IMR-90 (cell line): Measurements from ENCODE around the gene DPYSL5. TPM values are rescaled to one million over a fixed set of nuclear protein-coding genes. Genes with fewer than 3 reads are reported as not detected.
A peak's percentile ranks its signal among the peaks of the same experiment; 100 is the strongest.

Experiments
- ATAC-seq: fragments of 200-7000 bp; cut with Tn5 transposase; 2 replicates; pipeline ENCODE4 v1.9.1; 2020; ENCODE audit warnings: low read depth, mild to moderate bottlenecking, moderate library complexity
- BruUV-seq: library from RNA; stranded (reverse); fragments of 400-500 nt; replicated peaks from 2 replicates; lab custom pipeline; 2021; lab: Mats Ljungman, UMichigan
- CTCF ChIA-PET: fragments of 300-600 bp; formaldehyde crosslinking; extraction: SDS; loops from one replicate; lab custom pipeline; 2021; ENCODE audit warnings: antibody characterized with exemption; lab: Yijun Ruan, JAX
- POLR2A ChIA-PET: fragments of 300-600 bp; sonication (Branson Sonifier 250); formaldehyde crosslinking; loops from one replicate; lab custom pipeline; 2022; ENCODE audit warnings: antibody characterized with exemption; ENCODE audit not compliant: unreplicated experiment; lab: Charles Lee
- DNase-seq: peaks from one replicate; pipeline ENCODE4 v3.0.0; 2013
- H2AFZ ChIP-seq: replicated peaks from 2 replicates; pipeline ENCODE3; 2013; ENCODE audit warnings: low read length, mild to moderate bottlenecking; ENCODE audit not compliant: poor library complexity
- H2AK5ac ChIP-seq: 2 replicates; pipeline ENCODE4 v1.6.1; 2013; ENCODE audit warnings: low read depth, low read length, inconsistent platforms
- H2AK9ac ChIP-seq: replicated peaks from 2 replicates; pipeline ENCODE3; 2013; ENCODE audit warnings: mild to moderate bottlenecking, low read depth, low read length, moderate library complexity; ENCODE audit not compliant: poor library complexity
- H2BK120ac ChIP-seq: 2 replicates; pipeline ENCODE4 v1.6.1; 2013; ENCODE audit warnings: low read depth, low read length, inconsistent platforms
- H2BK15ac ChIP-seq: 3 replicates; pipeline ENCODE4 v1.6.1; 2013; ENCODE audit warnings: low read depth, low read length, inconsistent platforms
- H2BK20ac ChIP-seq: 2 replicates; pipeline ENCODE4 v1.6.1; 2013; ENCODE audit warnings: low read depth, mild to moderate bottlenecking, inconsistent platforms, low read length, moderate library complexity
- H2BK5ac ChIP-seq: 2 replicates; pipeline ENCODE4 v1.6.1; 2013; ENCODE audit warnings: mild to moderate bottlenecking, low read depth, low read length, inconsistent platforms; ENCODE audit not compliant: poor library complexity, severe bottlenecking
- H3K14ac ChIP-seq: replicated peaks from 2 replicates; pipeline ENCODE4 v1.6.1; 2013; ENCODE audit warnings: low read depth, low read length, inconsistent platforms
- H3K18ac ChIP-seq: 2 replicates; pipeline ENCODE4 v1.6.1; 2013; ENCODE audit warnings: low read depth, low read length, control low read depth
- H3K23ac ChIP-seq: 2 replicates; pipeline ENCODE4 v1.6.1; 2013; ENCODE audit warnings: low read depth, low read length, inconsistent platforms
- H3K27ac ChIP-seq: 2 replicates; pipeline ENCODE4 v1.5.1; 2013; ENCODE audit warnings: mild to moderate bottlenecking, control low read depth, low read length; ENCODE audit not compliant: insufficient read depth
- H3K27me3 ChIP-seq: 2 replicates; pipeline ENCODE4 v1.6.1; 2013; ENCODE audit warnings: low read length; ENCODE audit not compliant: control insufficient read depth, insufficient read depth
- H3K36me3 ChIP-seq: 2 replicates; pipeline ENCODE4 v1.6.1; 2013; ENCODE audit warnings: low read length, mixed read lengths; ENCODE audit not compliant: control insufficient read depth, insufficient read depth
- H3K4ac ChIP-seq: 2 replicates; pipeline ENCODE4 v1.6.1; 2013; ENCODE audit warnings: low read depth, low read length, inconsistent platforms
- H3K4me1 ChIP-seq: 2 replicates; pipeline ENCODE4 v1.6.1; 2013; ENCODE audit warnings: low read length, mixed read lengths; ENCODE audit not compliant: control insufficient read depth, insufficient read depth
- H3K4me2 ChIP-seq: 2 replicates; pipeline ENCODE4 v1.6.1; 2013; ENCODE audit warnings: low read depth, mild to moderate bottlenecking, control low read depth, low read length, moderate library complexity
- H3K4me3 ChIP-seq: 2 replicates; pipeline ENCODE4 v1.5.1; 2013; ENCODE audit warnings: low read depth, mild to moderate bottlenecking, control low read depth, low read length, moderate library complexity; ENCODE audit not compliant: insufficient read depth
- H3K56ac ChIP-seq: 2 replicates; pipeline ENCODE4 v1.6.1; 2013; ENCODE audit warnings: low read length, inconsistent platforms; ENCODE audit not compliant: insufficient read depth; ENCODE audit errors: extremely low read depth
- H3K79me1 ChIP-seq, 2 experiments: 2 replicates each; pipeline ENCODE4 v1.6.1; 2013; ENCODE audit warnings: low read length in 2 of 2, inconsistent platforms in 1 of 2, low read depth in 1 of 2
- H3K9ac ChIP-seq: 2 replicates; pipeline ENCODE4 v1.6.1; 2013; ENCODE audit warnings: low read depth, low read length, control low read depth
- H3K9me1 ChIP-seq: 2 replicates; pipeline ENCODE4 v1.6.1; 2013; ENCODE audit warnings: low read length, inconsistent platforms; ENCODE audit not compliant: insufficient read depth
- H3K9me3 ChIP-seq: 2 replicates; pipeline ENCODE4 v1.6.1; 2013; ENCODE audit warnings: low read length; ENCODE audit not compliant: control insufficient read depth, insufficient read depth
- H4K20me1 ChIP-seq: 2 replicates; pipeline ENCODE4 v1.6.1; 2013; ENCODE audit warnings: low read length, inconsistent platforms; ENCODE audit not compliant: insufficient read depth
- H4K5ac ChIP-seq: 2 replicates; pipeline ENCODE4 v1.6.1; 2013; ENCODE audit warnings: mild to moderate bottlenecking, low read depth, low read length, control low read depth
- H4K8ac ChIP-seq, 2 experiments: 2 replicates each; pipeline ENCODE4 v1.6.1; 2013; ENCODE audit warnings: low read depth in 2 of 2, low read length in 2 of 2, control low read depth in 1 of 2, inconsistent platforms in 1 of 2
- H4K91ac ChIP-seq: 2 replicates; pipeline ENCODE4 v1.6.1; 2013; ENCODE audit warnings: low read depth, low read length, inconsistent platforms; ENCODE audit not compliant: insufficient read depth
- MAFK ChIP-seq: IDR thresholded peaks from 2 replicates; pipeline ENCODE4 v1.6.1; 2012; ENCODE audit warnings: low read depth, low read length, improper control_type of control experiment
- WGBS, 2 experiments: methylation state at CpG; one replicate each; pipeline versions ENCODE4 v1.1.5 to v1.1.7; 2013; ENCODE audit warnings: missing lambda C conversion rate in 2 of 2; ENCODE audit not compliant: insufficient read length in 1 of 2; ENCODE audit errors: extremely low coverage in 2 of 2; 5-methylcytosine and 5-hydroxymethylcytosine counted together
- dilution Hi-C: fragments of 300-500 bp; cut with HindIII; formaldehyde crosslinking; loops from one replicate; pipeline ENCODE4 v1.14.3; 2018; ENCODE audit warnings: low sequenced_read_pairs; ENCODE audit not compliant: unreplicated experiment
- in situ Hi-C: fragments of 300-500 bp; cut with MboI; formaldehyde crosslinking; loops from 3 replicates; pipeline ENCODE4 v1.14.3; 2019; ENCODE audit warnings: low sequenced_read_pairs, inconsistent platforms, mixed read lengths
- intact Hi-C: fragments of 100-400 bp; cut with micrococcal nuclease; formaldehyde crosslinking; loops from 2 replicates; pipeline ENCODE4 v1.10.0; 2022
- polyA plus RNA-seq, 3 experiments: library from polyadenylated mRNA; depleted of rRNA; stranded (reverse); fragments of >200 nt; gene quantifications; 2 replicates each; pipeline ENCODE4 v1.2.3, GENCODE V29; 2012; ENCODE audit warnings: low replicate concordance in 1 of 3
- total RNA-seq: library from RNA; depleted of rRNA; stranded (reverse); fragments of >200 nt; gene quantifications from 2 replicates; pipeline ENCODE4 v1.2.3, GENCODE V29; 2012
- TF ChIP-seq, protein P1 (sequence below): fragments of 150-350 bp; IDR thresholded peaks from 2 replicates; pipeline ENCODE4 v1.6.1; 2016; ENCODE audit warnings: low read depth, mild to moderate bottlenecking, low read length, moderate library complexity, borderline replicate concordance
- TF ChIP-seq, protein P2 (sequence below): fragments of 150-350 bp; IDR thresholded peaks from 2 replicates; pipeline ENCODE4 v1.6.1; 2017; ENCODE audit warnings: mild to moderate bottlenecking, antibody characterized with exemption, low read length, low read depth

The DPYSL5 gene
- total and polyA plus RNA-seq, 2 of the 4 experiments (the other 2 are of a cell fraction): not detected

DNA sequence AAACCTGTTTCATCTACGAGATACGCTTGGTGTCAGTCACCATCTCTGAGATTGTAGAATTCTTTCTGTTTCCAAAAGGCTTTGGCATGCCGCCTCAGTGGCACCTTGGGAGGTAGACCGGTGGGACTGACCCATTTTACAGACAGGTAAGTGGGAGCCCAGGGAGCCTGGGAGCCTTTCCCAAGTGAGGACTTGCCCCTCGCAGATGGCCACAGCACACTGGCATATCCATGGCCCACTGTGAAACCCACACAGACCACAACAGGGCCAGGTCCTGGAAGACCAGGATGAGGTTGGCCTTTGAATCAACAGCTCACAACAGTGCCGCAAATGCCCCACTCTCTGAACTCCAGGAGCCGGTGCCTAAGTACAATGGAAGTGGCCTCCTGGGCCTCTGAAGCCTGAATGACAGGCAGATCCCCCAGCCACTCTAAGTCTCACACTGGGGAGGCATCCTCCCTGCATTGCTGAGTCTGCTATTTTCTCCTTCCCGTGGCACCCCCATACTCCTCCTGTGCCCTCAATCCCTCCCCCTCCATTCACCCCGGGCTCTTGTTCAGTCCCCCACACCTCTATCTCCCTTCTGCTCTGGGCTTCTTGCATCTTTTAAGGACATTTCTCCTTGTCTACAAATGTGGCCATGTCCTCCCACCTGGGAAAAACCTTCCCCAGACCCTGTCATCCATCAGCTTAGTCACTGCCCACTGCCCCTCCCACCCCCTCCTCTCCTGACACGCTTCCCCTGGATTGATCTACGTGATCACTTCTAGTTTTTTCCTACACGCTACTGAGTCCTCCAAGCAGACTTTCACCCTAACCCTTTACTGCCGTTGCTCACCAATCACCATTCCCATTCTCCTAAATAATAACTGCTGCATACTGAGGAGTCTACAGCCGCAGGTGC is 35.9 kb upstream of the DPYSL5 start:
- Histone ChIP-seq H4K8ac (no peak overlapping the region), H3K36me3 (no peaks in the 10 kb centered on the region), H3K4me2 (no peak overlapping the region), H3K14ac (no peak overlapping the region), H3K4me3 (no peak overlapping the region), H2AK9ac (no peak overlapping the region), H3K27me3 (peaks cover 32% of the 10 kb centered on the region), H4K91ac (no peak overlapping the region), H3K79me1 (no peaks in the 10 kb centered on the region), H2AK5ac (no peak overlapping the region), H2AFZ (no peak overlapping the region), H3K56ac (no peak overlapping the region), H3K18ac (no peak overlapping the region), H2BK20ac (no peak overlapping the region), H3K9me3 (no peaks in the 10 kb centered on the region; the same call in 1 of the 2 replicates), H3K27ac (no peak overlapping the region), H2BK120ac (no peak overlapping the region), H4K20me1 (no peaks in the 10 kb centered on the region), H2BK5ac (no peak overlapping the region), H4K5ac (no peak overlapping the region), H3K4ac (no peak overlapping the region), H3K4me1 (no peaks in the 10 kb centered on the region), H2BK15ac (no peak overlapping the region), H3K9ac (no peak overlapping the region), H3K23ac (no peak overlapping the region), H3K9me1 (no peaks in the 10 kb centered on the region)
- WGBS, 2 experiments: 66% methylated on average over 4 of the region's 14 CpGs; no CpG with 5 or more reads in 1 of the 2 experiments
- TF ChIP-seq MAFK: 0 out of 2 replicates have a peak, but pooled peaks have one; percentile 5
- TF ChIP-seq, protein P1, sequence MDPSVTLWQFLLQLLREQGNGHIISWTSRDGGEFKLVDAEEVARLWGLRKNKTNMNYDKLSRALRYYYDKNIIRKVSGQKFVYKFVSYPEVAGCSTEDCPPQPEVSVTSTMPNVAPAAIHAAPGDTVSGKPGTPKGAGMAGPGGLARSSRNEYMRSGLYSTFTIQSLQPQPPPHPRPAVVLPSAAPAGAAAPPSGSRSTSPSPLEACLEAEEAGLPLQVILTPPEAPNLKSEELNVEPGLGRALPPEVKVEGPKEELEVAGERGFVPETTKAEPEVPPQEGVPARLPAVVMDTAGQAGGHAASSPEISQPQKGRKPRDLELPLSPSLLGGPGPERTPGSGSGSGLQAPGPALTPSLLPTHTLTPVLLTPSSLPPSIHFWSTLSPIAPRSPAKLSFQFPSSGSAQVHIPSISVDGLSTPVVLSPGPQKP: no peak
- TF ChIP-seq, protein P2, sequence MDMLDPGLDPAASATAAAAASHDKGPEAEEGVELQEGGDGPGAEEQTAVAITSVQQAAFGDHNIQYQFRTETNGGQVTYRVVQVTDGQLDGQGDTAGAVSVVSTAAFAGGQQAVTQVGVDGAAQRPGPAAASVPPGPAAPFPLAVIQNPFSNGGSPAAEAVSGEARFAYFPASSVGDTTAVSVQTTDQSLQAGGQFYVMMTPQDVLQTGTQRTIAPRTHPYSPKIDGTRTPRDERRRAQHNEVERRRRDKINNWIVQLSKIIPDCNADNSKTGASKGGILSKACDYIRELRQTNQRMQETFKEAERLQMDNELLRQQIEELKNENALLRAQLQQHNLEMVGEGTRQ: no peak
- ATAC-seq (no peak), DNase-seq (no peak)
- POLR2A ChIA-PET: no interaction called here
- in situ Hi-C loops (no loop called here), intact Hi-C loops (no loop called here), dilution Hi-C loops (no loop called here)
- no TSS peak for BruUV-seq
- CTCF ChIA-PET: no interaction called here
